ENCODE results near the gene SLC25A29. TPM values are rescaled to one million over a fixed set of nuclear protein-coding genes. Genes with fewer than 3 reads are reported as not detected.

Gene SLC25A29
- total and polyA plus RNA-seq, 2 of the 13 experiments (the other 11 are each of a cell fraction or from before 2014, with no cell fraction given): 12.2 to 17.2 TPM

GRCh38 chr14:100341301-100342031 lies 35.2 kb upstream of the SLC25A29 start:
- DNase-seq (ENCODE audit: low spot score) (no peak), FAIRE-seq (no peak), ATAC-seq (no peak)
- no TSS peak for BruUV-seq (replicated peaks)
- no peaks in the 10 kb centered on the region for H3K79me2 ChIP-seq (ENCODE audit: insufficient read depth, low read length)
- ChIA-PET POLR2A (interaction anchor here (0.6 to 1.7 kb wide), 3 partner anchors 8 to 343 kb away, joined by 3 to 4 read pairs (median 3); no protein-coding TSS in a partner anchor), CTCF (ENCODE audit: low intra/inter-chr PET ratio, low total read pairs) (no interaction called here)
- peaks cover 17 to 45% of the 10 kb centered on the region in 2 experiments; a peak in 4 of 5 replicates for H3K36me3 ChIP-seq (replicated peaks in 1 of 2; ENCODE audit: control insufficient read depth in 1 of 2, insufficient read depth in 2 of 2, low read length in 2 of 2)
- no peaks in the 10 kb centered on the region for H4K20me1 ChIP-seq (ENCODE audit: insufficient read depth, low read length)
- no peak overlapping the region for H3K27ac ChIP-seq (ENCODE audit: extremely low read length, insufficient read depth, low read length)
- H3K9ac ChIP-seq (ENCODE audit: insufficient read depth, low read depth, low read length): no peak overlapping the region
- in situ Hi-C loops (cut with HindIII; ENCODE audit: extremely low pct_ligation_motif_present, low pct_unique_long_range_greater_than_20kb): no loop called here
- no peaks in the 10 kb centered on the region for H3K4me1 ChIP-seq (ENCODE audit: insufficient read depth, low read length)
- intact Hi-C loops (cut with micrococcal nuclease; ENCODE audit: unreplicated experiment): no loop called here
- 93% methylated on average over 8 of the region's 8 CpGs for WGBS (ENCODE audit: low lambda C conversion rate)
- H3K27me3 ChIP-seq (ENCODE audit: control insufficient read depth in 1 of 2, insufficient read depth in 2 of 2, low read length in 2 of 2): no peaks in the 10 kb centered on the region
- H3K4me3 ChIP-seq (replicated peaks in 1 of 3; ENCODE audit: insufficient read depth in 1 of 3, low read depth in 2 of 3, low read length in 3 of 3): no peak overlapping the region
- TF ChIP-seq FOSL2 (CRISPR knock-in tag; IDR thresholded peaks at IDR 0.05): 0 out of 2 replicates have a peak, but pooled peaks have one; percentile 30
- no peak for TF ChIP-seq GFI1 (CRISPR knock-in tag; IDR thresholded peaks at IDR 0.05; ENCODE audit: borderline replicate concordance)
- H3K4me2 ChIP-seq (ENCODE audit: low read depth, low read length): no peak overlapping the region
- no peaks in the 10 kb centered on the region for H3K9me3 ChIP-seq (ENCODE audit: low read length)
- no peak overlapping the region for H2AFZ ChIP-seq (ENCODE audit: low read length)

DNA sequence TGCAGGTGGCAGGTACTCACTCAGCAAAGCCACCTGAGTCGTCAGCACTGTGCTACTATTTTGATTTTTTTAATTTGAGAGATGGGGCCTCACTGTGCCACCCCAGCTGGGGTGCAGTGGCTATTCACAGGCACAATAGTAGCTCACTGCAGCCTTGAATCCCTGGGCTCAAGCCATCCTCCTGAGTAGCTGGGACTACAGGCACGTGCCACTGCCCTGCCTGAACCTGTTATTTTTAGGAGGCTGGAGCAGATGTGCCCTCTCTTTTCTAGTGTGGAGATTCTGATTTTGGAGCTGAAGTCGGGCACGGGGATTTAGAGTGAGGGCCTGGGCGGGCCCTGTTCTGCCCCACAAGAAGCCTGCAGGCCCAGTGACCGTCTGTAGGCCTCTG lies 34.2 kb upstream of the SLC25A29 start:
- Histone ChIP-seq H4K20me1 (ENCODE audit: insufficient read depth, low read length) (no peaks in the 10 kb centered on the region), H3K4me3 (replicated peaks in 1 of 3; ENCODE audit: insufficient read depth in 1 of 3, low read depth in 2 of 3, low read length in 3 of 3) (no peak overlapping the region), H3K9ac (ENCODE audit: insufficient read depth, low read depth, low read length) (no peak overlapping the region), H3K27ac (ENCODE audit: extremely low read length, insufficient read depth, low read length) (no peak overlapping the region), H3K4me2 (ENCODE audit: low read depth, low read length) (no peak overlapping the region), H3K79me2 (ENCODE audit: insufficient read depth, low read length) (no peaks in the 10 kb centered on the region), H3K4me1 (ENCODE audit: insufficient read depth, low read length) (no peaks in the 10 kb centered on the region), H3K27me3 (ENCODE audit: control insufficient read depth in 1 of 2, insufficient read depth in 2 of 2, low read length in 2 of 2) (no peaks in the 10 kb centered on the region), H3K9me3 (ENCODE audit: low read length) (no peaks in the 10 kb centered on the region), H2AFZ (ENCODE audit: low read length) (no peak overlapping the region), H3K36me3 (replicated peaks in 1 of 2; ENCODE audit: control insufficient read depth in 1 of 2, insufficient read depth in 2 of 2, low read length in 2 of 2) (peaks cover 14 to 38% of the 10 kb centered on the region in 2 experiments; a peak in 4 of 5 replicates)
- ChIA-PET CTCF (ENCODE audit: low intra/inter-chr PET ratio, low total read pairs) (no interaction called here), POLR2A (interaction anchor here (0.8 to 1.7 kb wide), 2 partner anchors 9 to 11 kb away, joined by 3 to 4 read pairs; no protein-coding TSS in a partner anchor)
- BruUV-seq (replicated peaks): no TSS peak
- ATAC-seq: no peak
- in situ Hi-C loops (cut with HindIII; ENCODE audit: extremely low pct_ligation_motif_present, low pct_unique_long_range_greater_than_20kb) (no loop called here), intact Hi-C loops (cut with micrococcal nuclease; ENCODE audit: unreplicated experiment) (no loop called here)
- no peak for DNase-seq (ENCODE audit: low spot score)
- FAIRE-seq: no peak
- 73% methylated on average over 4 of the region's 6 CpGs for WGBS (ENCODE audit: low lambda C conversion rate)
- TF ChIP-seq KLF9 (CRISPR knock-in tag; IDR thresholded peaks at IDR 0.05; ENCODE audit: low read depth) (no peak), HOXA7 (CRISPR knock-in tag; IDR thresholded peaks at IDR 0.05) (no peak), RORA (CRISPR knock-in tag; IDR thresholded peaks at IDR 0.05) (no peak), IKZF4 (CRISPR knock-in tag; IDR thresholded peaks at IDR 0.05; ENCODE audit: borderline replicate concordance, low read depth, not compliant biosample characterization) (no peak), GMEB2 (CRISPR knock-in tag; IDR thresholded peaks at IDR 0.05; ENCODE audit: low read depth) (no peak), FOXK2 (IDR thresholded peaks at IDR 0.05) (no peak), PHB2 (IDR thresholded peaks at IDR 0.05; ENCODE audit: partially characterized antibody) (no peak), ZFP41 (CRISPR knock-in tag; IDR thresholded peaks at IDR 0.05; ENCODE audit: borderline replicate concordance) (no peak), ZNF670 (CRISPR knock-in tag; IDR thresholded peaks at IDR 0.05; ENCODE audit: borderline replicate concordance) (no peak), ZNF343 (CRISPR knock-in tag; IDR thresholded peaks at IDR 0.05) (no peak), ZNF570 (CRISPR knock-in tag; IDR thresholded peaks at IDR 0.05; ENCODE audit: borderline replicate concordance) (no peak), ZSCAN20 (CRISPR knock-in tag; IDR thresholded peaks at IDR 0.05; ENCODE audit: borderline replicate concordance) (no peak), ZFX (CRISPR knock-in tag; IDR thresholded peaks at IDR 0.05; ENCODE audit: low read depth) (no peak)
- TF ChIP-seq, protein P1, sequence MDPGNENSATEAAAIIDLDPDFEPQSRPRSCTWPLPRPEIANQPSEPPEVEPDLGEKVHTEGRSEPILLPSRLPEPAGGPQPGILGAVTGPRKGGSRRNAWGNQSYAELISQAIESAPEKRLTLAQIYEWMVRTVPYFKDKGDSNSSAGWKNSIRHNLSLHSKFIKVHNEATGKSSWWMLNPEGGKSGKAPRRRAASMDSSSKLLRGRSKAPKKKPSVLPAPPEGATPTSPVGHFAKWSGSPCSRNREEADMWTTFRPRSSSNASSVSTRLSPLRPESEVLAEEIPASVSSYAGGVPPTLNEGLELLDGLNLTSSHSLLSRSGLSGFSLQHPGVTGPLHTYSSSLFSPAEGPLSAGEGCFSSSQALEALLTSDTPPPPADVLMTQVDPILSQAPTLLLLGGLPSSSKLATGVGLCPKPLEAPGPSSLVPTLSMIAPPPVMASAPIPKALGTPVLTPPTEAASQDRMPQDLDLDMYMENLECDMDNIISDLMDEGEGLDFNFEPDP (CRISPR knock-in tag; conservative IDR thresholded peaks at IDR 0.05): no peak
